ENCODE measurements around the gene GNMT. TPM values are rescaled to one million over a fixed set of nuclear protein-coding genes. Genes with fewer than 3 reads are reported as not detected.

Gene GNMT
- total and polyA plus RNA-seq, 2 of the 8 experiments (the other 6 are each of a cell fraction or from before 2014, with no cell fraction given): 1.8 to 3.4 TPM

GRCh38 chr6:42981836-42982235, 21.3 kb downstream of the GNMT start:
- Histone ChIP-seq H3K56ac (replicated peaks; ENCODE audit: insufficient read length, low read depth, low read length) (peak overlapping the region; percentile 42), H2BK12ac (ENCODE audit: low read depth, low read length) (no peak overlapping the region), H2AFZ (ENCODE audit: low read length) (no peak overlapping the region), H3K4ac (replicated peaks; ENCODE audit: insufficient read length, low read depth, low read length) (no peak overlapping the region), H3K9ac (replicated peaks in 1 of 4; ENCODE audit: extremely low read depth in 1 of 4, low read depth in 3 of 4, low read length in 3 of 4) (no peak overlapping the region), H3K4me2 (ENCODE audit: insufficient read depth in 1 of 2, low read depth in 2 of 2, low read length in 2 of 2) (no peak overlapping the region), H3K36me3 (ENCODE audit: control insufficient read depth in 2 of 4, insufficient read depth in 4 of 4, low read length in 3 of 4) (no peaks in the 10 kb centered on the region), H4K20me1 (replicated peaks in 1 of 2; ENCODE audit: control insufficient read depth in 1 of 2, insufficient read depth in 2 of 2, low read length in 2 of 2) (peaks cover 1 to 5% of the 10 kb centered on the region in 2 experiments), H3K79me1 (ENCODE audit: low read depth, low read length) (peaks cover 2% of the 10 kb centered on the region), H4K91ac (replicated peaks; ENCODE audit: insufficient read length, low read length) (no peak overlapping the region), H4K5ac (ENCODE audit: insufficient read length, low read depth, low read length) (no peak overlapping the region), H4K8ac (ENCODE audit: extremely low read depth, insufficient read depth, low read length) (no peak overlapping the region), H3K27me3 (replicated peaks in 1 of 4; ENCODE audit: control insufficient read depth in 3 of 4, extremely low read depth in 1 of 4, insufficient read depth in 3 of 4, low read length in 3 of 4) (no peaks in the 10 kb centered on the region), H3K23ac (ENCODE audit: insufficient read length) (no peak overlapping the region), H2BK20ac (ENCODE audit: low read length) (no peak overlapping the region), H3K79me2 (ENCODE audit: control insufficient read depth in 1 of 2, insufficient read depth in 2 of 2, low read length in 2 of 2) (peaks cover 4 to 17% of the 10 kb centered on the region in 2 experiments; a peak in 2 of 4 replicates), H2BK5ac (ENCODE audit: low read depth, low read length) (no peak overlapping the region), H2BK120ac (replicated peaks; ENCODE audit: low read depth, low read length) (no peak overlapping the region), H3K23me2 (ENCODE audit: low read depth, low read length) (peaks cover 12% of the 10 kb centered on the region), H2BK15ac (ENCODE audit: low read length) (no peak overlapping the region), H3K14ac (ENCODE audit: insufficient read length) (no peak overlapping the region), H3K27ac (ENCODE audit: low read depth, low read length) (no peak overlapping the region), H3K18ac (ENCODE audit: extremely low read depth, low read length) (no peak overlapping the region), H3K4me1 (replicated peaks in 1 of 4; ENCODE audit: control insufficient read depth in 3 of 4, insufficient read depth in 4 of 4, low read length in 3 of 4) (peaks cover 5 to 14% (median 6%) of the 10 kb centered on the region in 4 experiments; a peak in 6 of 7 replicates), H3K9me3 (ENCODE audit: insufficient read depth in 2 of 2, low read depth in 1 of 2, low read length in 1 of 2) (no peaks in the 10 kb centered on the region), H2AK5ac (ENCODE audit: low read depth, low read length) (no peak overlapping the region), H3K4me3 (ENCODE audit: extremely low read depth in 1 of 4, insufficient read depth in 2 of 4, low read depth in 3 of 4, low read length in 4 of 4) (no peak overlapping the region)
- CTCF ChIA-PET (ENCODE audit: partially characterized antibody): interaction anchor here (4.4 kb wide), 1 partner anchor 17 kb away, joined by 33 read pairs; no protein-coding TSS in a partner anchor
- POLR2A ChIA-PET (ENCODE audit: partially characterized antibody): interaction anchor here (1.4 kb wide), 1 partner anchor 66 kb away, joined by 3 read pairs; no protein-coding TSS in a partner anchor
- DNase-seq (ENCODE audit: low read depth in 1 of 2, low spot score in 2 of 2): no peak
- TF ChIP-seq POLR2AphosphoS5 (IDR thresholded peaks at IDR 0.05; ENCODE audit: low read depth, low read length) (no peak), E2F6 (IDR thresholded peaks at IDR 0.05) (no peak), ZNF274 (IDR thresholded peaks at IDR 0.05; ENCODE audit: borderline replicate concordance, extremely low read depth, low read length) (no peak), CTCF (IDR thresholded peaks at IDR 0.05; ENCODE audit: control extremely low read depth in 1 of 3, insufficient read depth in 1 of 3, low read depth in 1 of 3, low read length in 3 of 3) (no peak), CEBPB (IDR thresholded peaks at IDR 0.05; ENCODE audit: low read depth, low read length) (no peak), RBBP5 (IDR thresholded peaks at IDR 0.05; ENCODE audit: borderline replicate concordance, low read depth, low read length) (no peak)
- no peak for FAIRE-seq
- whole genome bisulfite sequencing, 2 experiments (ENCODE audit: extremely low coverage in 1 of 2, insufficient coverage in 1 of 2, insufficient read length in 1 of 2, insufficient replicate concordance in 2 of 2, low coverage in 1 of 2, low lambda C conversion rate in 2 of 2, missing lambda C conversion rate in 1 of 2): 92 to 100% methylated on average over 2 to 4 of the region's 5 CpGs

Measured in H1 (cell line).